OCI-LY7 (cell line): ENCODE data around the gene TELO2. TPM values are rescaled to one million over a fixed set of nuclear protein-coding genes. Genes with fewer than 3 reads are reported as not detected.

Source experiments
- BruUV-seq: library from RNA; stranded (reverse); fragments of 400-500 nt; replicated peaks from 2 replicates; lab custom pipeline; 2021; lab: Mats Ljungman, UMichigan
- CTCF ChIA-PET: fragments of 300-600 bp; sonication (Branson Sonifier 250); formaldehyde crosslinking; loops from one replicate; lab custom pipeline; 2022; ENCODE audit warnings: antibody characterized with exemption; ENCODE audit not compliant: unreplicated experiment; lab: Charles Lee
- POLR2A ChIA-PET: fragments of 300-600 bp; sonication (Branson Sonifier 250); formaldehyde crosslinking; loops from one replicate; lab custom pipeline; 2022; ENCODE audit warnings: antibody characterized with exemption; lab: Charles Lee
- DNase-seq: peaks from one replicate; pipeline ENCODE4 v3.0.0-alpha.2; 2015; ENCODE audit warnings: low spot score
- H2AFZ ChIP-seq: fragments of 200-600 bp; sonication (generic), shearing (Covaris generic); 2 replicates; pipeline ENCODE4 v1.6.1; 2014; ENCODE audit warnings: mild to moderate bottlenecking, antibody characterized with exemption, low read length, moderate library complexity
- H3K27ac ChIP-seq: fragments of 200-600 bp; sonication (generic); 2 replicates; pipeline ENCODE4 v1.5.1; 2014; ENCODE audit warnings: mixed run types, low read depth, mild to moderate bottlenecking, moderate library complexity, low read length, inconsistent platforms; ENCODE audit not compliant: poor library complexity, severe bottlenecking
- H3K36me3 ChIP-seq: fragments of 200-600 bp; sonication (generic); 2 replicates; pipeline ENCODE4 v1.6.1; 2014; ENCODE audit warnings: mild to moderate bottlenecking, antibody characterized with exemption, low read length, moderate library complexity, mixed read lengths; ENCODE audit not compliant: insufficient read depth
- H3K4me1 ChIP-seq: fragments of 200-600 bp; sonication (generic); 2 replicates; pipeline ENCODE4 v1.5.1; 2014; ENCODE audit warnings: mild to moderate bottlenecking, low read length; ENCODE audit not compliant: insufficient read depth, poor library complexity, severe bottlenecking
- H3K4me2 ChIP-seq: fragments of 200-600 bp; sonication (generic); 2 replicates; pipeline ENCODE4 v1.6.1; 2014; ENCODE audit warnings: mild to moderate bottlenecking, low read length
- H3K4me3 ChIP-seq: fragments of 200-600 bp; sonication (generic); 2 replicates; pipeline ENCODE4 v1.5.1; 2014; ENCODE audit warnings: mild to moderate bottlenecking, low read depth, low read length; ENCODE audit not compliant: poor library complexity, severe bottlenecking
- H3K79me2 ChIP-seq: fragments of 200-600 bp; sonication (generic); 2 replicates; pipeline ENCODE4 v1.6.1; 2016; ENCODE audit warnings: low read depth, mild to moderate bottlenecking, low read length, moderate library complexity, mixed read lengths; ENCODE audit not compliant: insufficient read depth
- H3K9me2 ChIP-seq: fragments of 200-600 bp; sonication (generic); 2 replicates; pipeline ENCODE4 v1.6.1; 2016; ENCODE audit warnings: mild to moderate bottlenecking, low read length, mixed read lengths; ENCODE audit not compliant: insufficient read depth
- H3K9me3 ChIP-seq: fragments of 200-600 bp; sonication (generic); 2 replicates; pipeline ENCODE4 v1.6.1; 2014; ENCODE audit warnings: mild to moderate bottlenecking, mixed run types, low read length, mixed read lengths
- H4K20me1 ChIP-seq: fragments of 200-600 bp; sonication (generic); 2 replicates; pipeline ENCODE4 v1.6.1; 2014; ENCODE audit warnings: mild to moderate bottlenecking, antibody characterized with exemption, low read length, moderate library complexity, mixed read lengths; ENCODE audit not compliant: insufficient read depth
- EZH2phosphoT487 ChIP-seq: fragments of 200-600 bp; sonication (generic); IDR thresholded peaks from 2 replicates; pipeline ENCODE4 v1.6.1; 2018; ENCODE audit warnings: low read depth, borderline replicate concordance, mild to moderate bottlenecking, mixed run types, antibody characterized with exemption, low read length, moderate library complexity, mixed read lengths
- intact Hi-C: fragments of 100-400 bp; cut with micrococcal nuclease; formaldehyde crosslinking; loops from one replicate; pipeline ENCODE4 v1.10.0; 2022; ENCODE audit not compliant: unreplicated experiment
- total RNA-seq, 2 experiments: library from RNA; depleted of rRNA in 1 of 2; stranded (reverse); fragments of >200 nt in 1 of 2; shearing (Covaris generic) in 1 of 2; gene quantifications; 2 replicates each; pipeline ENCODE4 v1.2.3, GENCODE V29; 2014 to 2022
- TF ChIP-seq, protein P1 (sequence below): fragments of 200-600 bp; sonication (generic); conservative IDR thresholded peaks from 2 replicates; pipeline ENCODE4 v1.5.1; 2014; ENCODE audit warnings: mild to moderate bottlenecking, antibody characterized with exemption, low read length, moderate library complexity, mixed read lengths

The TELO2 gene
- total RNA-seq, 2 experiments from 2014 or later, result 58.2 to 70.1 TPM

DNA sequence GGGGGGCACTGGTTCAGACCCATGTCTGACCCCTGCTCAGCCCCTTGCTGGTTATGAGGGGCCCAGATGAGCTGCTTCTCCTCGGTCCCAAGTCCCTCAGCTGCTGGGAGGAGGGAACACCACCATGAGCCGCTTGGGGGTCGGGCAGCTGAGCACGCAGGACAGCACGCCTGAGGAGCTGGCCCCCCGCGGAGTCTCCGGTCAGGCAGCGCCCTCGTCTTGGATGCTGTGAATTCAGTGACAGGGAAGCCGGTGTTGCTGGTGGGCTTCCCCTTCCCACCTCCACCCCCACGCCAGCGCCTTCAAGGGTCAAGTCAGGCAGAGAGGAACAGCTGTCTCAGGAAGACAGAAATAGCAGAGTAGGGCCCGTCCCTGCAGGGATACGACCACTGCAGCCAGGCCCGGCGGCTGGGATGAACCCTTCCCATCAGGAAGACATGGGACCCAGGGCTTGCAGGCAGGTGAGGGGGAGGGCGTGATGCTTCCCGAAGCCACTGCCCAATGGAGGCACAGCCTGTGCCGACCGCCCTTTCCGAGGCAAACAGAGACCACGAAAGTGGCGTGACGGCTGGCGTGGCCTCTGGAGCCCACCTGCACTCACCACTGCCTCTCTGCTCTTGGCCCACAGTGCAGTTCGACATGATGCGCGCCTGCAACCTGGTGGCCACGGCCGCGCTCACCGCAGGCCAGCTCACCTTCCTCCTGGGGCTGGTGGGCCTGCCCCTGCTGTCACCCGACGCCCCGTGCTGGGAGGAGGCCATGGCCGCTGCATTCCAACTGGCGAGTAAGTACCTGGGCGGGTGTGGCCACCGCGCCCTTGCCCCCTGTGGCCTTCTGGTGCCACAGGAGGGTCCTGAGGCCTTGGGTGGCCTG, 48.4 kb downstream of the TELO2 start:
- no peak for DNase-seq
- Histone ChIP-seq H3K4me1 (no peaks in the 10 kb centered on the region), H3K27ac (no peak overlapping the region), H3K9me3 (no peaks in the 10 kb centered on the region), H2AFZ (no peak overlapping the region), H3K4me2 (no peak overlapping the region), H3K4me3 (no peak overlapping the region), H4K20me1 (no peaks in the 10 kb centered on the region), H3K9me2 (no peaks in the 10 kb centered on the region), H3K36me3 (no peaks in the 10 kb centered on the region), H3K79me2 (no peaks in the 10 kb centered on the region)
- TF ChIP-seq, protein P1, sequence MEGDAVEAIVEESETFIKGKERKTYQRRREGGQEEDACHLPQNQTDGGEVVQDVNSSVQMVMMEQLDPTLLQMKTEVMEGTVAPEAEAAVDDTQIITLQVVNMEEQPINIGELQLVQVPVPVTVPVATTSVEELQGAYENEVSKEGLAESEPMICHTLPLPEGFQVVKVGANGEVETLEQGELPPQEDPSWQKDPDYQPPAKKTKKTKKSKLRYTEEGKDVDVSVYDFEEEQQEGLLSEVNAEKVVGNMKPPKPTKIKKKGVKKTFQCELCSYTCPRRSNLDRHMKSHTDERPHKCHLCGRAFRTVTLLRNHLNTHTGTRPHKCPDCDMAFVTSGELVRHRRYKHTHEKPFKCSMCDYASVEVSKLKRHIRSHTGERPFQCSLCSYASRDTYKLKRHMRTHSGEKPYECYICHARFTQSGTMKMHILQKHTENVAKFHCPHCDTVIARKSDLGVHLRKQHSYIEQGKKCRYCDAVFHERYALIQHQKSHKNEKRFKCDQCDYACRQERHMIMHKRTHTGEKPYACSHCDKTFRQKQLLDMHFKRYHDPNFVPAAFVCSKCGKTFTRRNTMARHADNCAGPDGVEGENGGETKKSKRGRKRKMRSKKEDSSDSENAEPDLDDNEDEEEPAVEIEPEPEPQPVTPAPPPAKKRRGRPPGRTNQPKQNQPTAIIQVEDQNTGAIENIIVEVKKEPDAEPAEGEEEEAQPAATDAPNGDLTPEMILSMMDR, result no peak
- TF ChIP-seq EZH2phosphoT487, result no peak
- intact Hi-C loops, result no loop called here
- no TSS peak for BruUV-seq
- ChIA-PET POLR2A (no interaction called here), CTCF (no interaction called here)

DNA sequence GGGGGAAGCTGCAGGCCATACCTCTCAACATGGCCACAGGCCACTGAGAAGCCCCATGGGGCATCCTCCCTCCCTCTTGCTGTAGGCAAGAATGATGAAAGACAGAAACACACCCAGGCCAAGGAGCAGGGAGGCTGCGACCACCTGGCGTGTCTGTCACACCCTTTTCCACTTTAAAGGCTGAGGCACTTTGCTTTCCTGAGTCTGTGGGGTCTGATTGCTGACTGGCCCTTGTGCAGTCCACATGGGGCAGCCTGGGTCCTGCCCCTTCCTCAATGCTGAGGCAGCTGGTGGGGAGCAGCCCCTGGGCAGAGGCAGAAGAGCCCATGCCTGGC, 49.0 kb downstream of the TELO2 start:
- BruUV-seq, result no TSS peak
- CTCF ChIA-PET, result no interaction called here

More for the DNA sequence above, 49.0 kb downstream of the TELO2 start:
- Histone ChIP-seq H3K4me2 (no peak overlapping the region), H3K9me3 (no peaks in the 10 kb centered on the region), H2AFZ (no peak overlapping the region), H4K20me1 (no peaks in the 10 kb centered on the region), H3K36me3 (no peaks in the 10 kb centered on the region), H3K4me1 (no peaks in the 10 kb centered on the region), H3K9me2 (no peaks in the 10 kb centered on the region), H3K4me3 (no peak overlapping the region), H3K79me2 (no peaks in the 10 kb centered on the region), H3K27ac (no peak overlapping the region)
- POLR2A ChIA-PET, result no interaction called here
- DNase-seq, result no peak
- intact Hi-C loops, result no loop called here
- no peak for TF ChIP-seq EZH2phosphoT487
- TF ChIP-seq, protein P1, result no peak
